ENCODE results near the gene TTLL11.

TTLL11 gene

DNA sequence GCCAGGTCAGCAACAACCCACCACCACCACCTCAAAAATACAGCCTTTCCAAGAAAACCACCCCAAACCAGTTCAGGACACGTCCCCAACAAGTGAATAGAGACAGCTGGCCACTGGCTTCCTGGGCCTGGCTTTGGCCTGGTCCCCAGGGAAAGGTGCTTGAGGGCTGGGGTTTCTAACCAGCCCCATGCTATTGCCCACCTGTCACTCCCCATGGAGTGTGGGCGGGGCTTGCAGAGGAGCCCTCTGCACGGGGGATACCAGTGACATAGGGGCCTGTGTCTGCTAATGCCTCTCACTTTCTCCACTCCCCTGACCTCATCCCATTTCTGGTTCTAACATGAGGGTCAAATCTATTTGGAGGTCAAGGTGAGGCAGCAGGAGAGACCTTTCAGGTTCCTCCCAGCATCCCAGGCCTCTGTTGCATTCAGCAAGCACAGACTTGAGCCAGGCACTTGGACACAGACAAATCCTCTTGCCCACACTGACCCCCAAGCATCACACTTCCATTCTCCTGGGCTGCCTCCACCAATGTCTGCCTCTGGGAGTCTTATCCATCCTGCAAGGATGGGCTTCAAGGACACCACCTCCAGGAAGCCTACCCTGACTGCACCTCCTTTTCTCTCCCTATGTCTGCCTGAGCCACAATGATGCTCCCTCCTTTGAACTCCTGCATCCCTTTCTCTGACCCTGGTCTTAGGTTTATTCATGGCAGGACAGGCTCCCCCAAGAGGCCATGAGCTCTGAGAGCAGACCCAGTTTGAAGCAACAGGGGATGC, 16.1 kb upstream of the TTLL11 start:
- H3K4me1 ChIP-seq (ENCODE audit: control insufficient read depth in 1 of 2, insufficient read depth in 1 of 2, low read depth in 1 of 2, low read length in 1 of 2): no peaks in the 10 kb centered on the region
- H3K27me3 ChIP-seq: no peaks in the 10 kb centered on the region
- H3K36me3 ChIP-seq: no peaks in the 10 kb centered on the region
- TF ChIP-seq, protein P1, sequence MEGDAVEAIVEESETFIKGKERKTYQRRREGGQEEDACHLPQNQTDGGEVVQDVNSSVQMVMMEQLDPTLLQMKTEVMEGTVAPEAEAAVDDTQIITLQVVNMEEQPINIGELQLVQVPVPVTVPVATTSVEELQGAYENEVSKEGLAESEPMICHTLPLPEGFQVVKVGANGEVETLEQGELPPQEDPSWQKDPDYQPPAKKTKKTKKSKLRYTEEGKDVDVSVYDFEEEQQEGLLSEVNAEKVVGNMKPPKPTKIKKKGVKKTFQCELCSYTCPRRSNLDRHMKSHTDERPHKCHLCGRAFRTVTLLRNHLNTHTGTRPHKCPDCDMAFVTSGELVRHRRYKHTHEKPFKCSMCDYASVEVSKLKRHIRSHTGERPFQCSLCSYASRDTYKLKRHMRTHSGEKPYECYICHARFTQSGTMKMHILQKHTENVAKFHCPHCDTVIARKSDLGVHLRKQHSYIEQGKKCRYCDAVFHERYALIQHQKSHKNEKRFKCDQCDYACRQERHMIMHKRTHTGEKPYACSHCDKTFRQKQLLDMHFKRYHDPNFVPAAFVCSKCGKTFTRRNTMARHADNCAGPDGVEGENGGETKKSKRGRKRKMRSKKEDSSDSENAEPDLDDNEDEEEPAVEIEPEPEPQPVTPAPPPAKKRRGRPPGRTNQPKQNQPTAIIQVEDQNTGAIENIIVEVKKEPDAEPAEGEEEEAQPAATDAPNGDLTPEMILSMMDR (IDR thresholded peaks at IDR 0.05): no peak
- H3K4me3 ChIP-seq (ENCODE audit: low read depth in 1 of 2, low read length in 1 of 2): no peak overlapping the region
- H3K27ac ChIP-seq: no peak overlapping the region
- H3K9me3 ChIP-seq: no peaks in the 10 kb centered on the region

GRCh38 chr9:122107291-122107805, 14.2 kb upstream of the TTLL11 start:
- no peak overlapping the region for H3K27ac ChIP-seq
- no peaks in the 10 kb centered on the region for H3K9me3 ChIP-seq
- no peaks in the 10 kb centered on the region for H3K4me1 ChIP-seq (ENCODE audit: control insufficient read depth in 1 of 2, insufficient read depth in 1 of 2, low read depth in 1 of 2, low read length in 1 of 2)
- no peaks in the 10 kb centered on the region for H3K36me3 ChIP-seq
- H3K27me3 ChIP-seq: no peaks in the 10 kb centered on the region
- TF ChIP-seq, protein P1 (IDR thresholded peaks at IDR 0.05): no peak
- H3K4me3 ChIP-seq (ENCODE audit: low read depth in 1 of 2, low read length in 1 of 2): no peak overlapping the region

GRCh38 chr9:122106576-122106975, 13.5 kb upstream of the TTLL11 start:
- H3K36me3 ChIP-seq: no peaks in the 10 kb centered on the region
- H3K4me1 ChIP-seq (ENCODE audit: control insufficient read depth in 1 of 2, insufficient read depth in 1 of 2, low read depth in 1 of 2, low read length in 1 of 2): no peaks in the 10 kb centered on the region
- TF ChIP-seq, protein P1 (IDR thresholded peaks at IDR 0.05): no peak
- no peaks in the 10 kb centered on the region for H3K9me3 ChIP-seq
- H3K27me3 ChIP-seq: no peaks in the 10 kb centered on the region
- H3K27ac ChIP-seq: no peak overlapping the region
- no peak overlapping the region for H3K4me3 ChIP-seq (ENCODE audit: low read depth in 1 of 2, low read length in 1 of 2)

- H3K36me3 ChIP-seq: no peaks in the 10 kb centered on the region
- no peaks in the 10 kb centered on the region for H3K4me1 ChIP-seq (ENCODE audit: control insufficient read depth in 1 of 2, insufficient read depth in 1 of 2, low read depth in 1 of 2, low read length in 1 of 2)
- no peak overlapping the region for H3K4me3 ChIP-seq (ENCODE audit: low read depth in 1 of 2, low read length in 1 of 2)
- H3K27me3 ChIP-seq: no peaks in the 10 kb centered on the region
- H3K9me3 ChIP-seq: no peaks in the 10 kb centered on the region
- TF ChIP-seq, protein P1 (IDR thresholded peaks at IDR 0.05): no peak
- H3K27ac ChIP-seq: no peak overlapping the region
These were observed 10.9 kb upstream of the TTLL11 start for GRCh38 chr9:122103985-122104384.

DNA sequence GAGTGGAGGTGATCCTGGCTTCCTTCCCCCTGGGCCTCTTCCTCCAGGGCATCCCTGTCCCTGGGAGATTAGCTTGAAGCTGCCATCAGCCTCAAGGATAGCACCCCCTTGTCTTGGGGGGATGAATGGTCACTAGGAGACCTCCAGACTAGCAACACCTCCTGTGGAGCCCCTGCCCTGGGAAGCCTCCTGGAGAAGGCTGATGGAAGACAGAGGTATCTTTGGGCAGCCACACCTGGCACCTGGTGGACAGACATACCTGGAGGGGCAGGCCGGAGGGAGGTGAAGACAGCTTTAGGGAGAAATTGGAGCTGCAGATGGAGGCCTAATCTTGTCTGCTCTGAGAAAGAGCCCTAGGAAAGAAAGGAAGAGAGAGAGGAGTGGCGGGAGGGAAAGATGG, 9.0 kb upstream of the TTLL11 start:
- no peak overlapping the region for H3K4me3 ChIP-seq (ENCODE audit: low read depth in 1 of 2, low read length in 1 of 2)
- H3K4me1 ChIP-seq (ENCODE audit: control insufficient read depth in 1 of 2, insufficient read depth in 1 of 2, low read depth in 1 of 2, low read length in 1 of 2): no peaks in the 10 kb centered on the region
- TF ChIP-seq, protein P1 (IDR thresholded peaks at IDR 0.05): no peak
- H3K27me3 ChIP-seq: no peaks in the 10 kb centered on the region
- no peaks in the 10 kb centered on the region for H3K9me3 ChIP-seq
- no peak overlapping the region for H3K27ac ChIP-seq
- H3K36me3 ChIP-seq: no peaks in the 10 kb centered on the region
